H1 (cell line): Measurements from ENCODE around the gene ZNF512B. TPM values are rescaled to one million over a fixed set of nuclear protein-coding genes. Genes with fewer than 3 reads are reported as not detected.

ENCODE experiments used
- CTCF ChIA-PET: fragments of 300-600 bp; sonication (Branson Sonifier 250); formaldehyde crosslinking; loops from one replicate; lab custom pipeline; 2021; ENCODE audit not compliant: partially characterized antibody; lab: Charles Lee
- POLR2A ChIA-PET: fragments of 300-600 bp; sonication (Branson Sonifier 250); formaldehyde crosslinking; loops from one replicate; lab custom pipeline; 2021; ENCODE audit warnings: inconsistent platforms; ENCODE audit not compliant: partially characterized antibody; lab: Charles Lee
- DNase-seq, 2 experiments: peaks; one replicate each; pipeline versions ENCODE4 v3.0.0 to v3.0.0-alpha.2; 2010 to 2022; ENCODE audit warnings: low spot score in 2 of 2, low read depth in 1 of 2, mixed read lengths in 1 of 2
- FAIRE-seq: peaks from 2 replicates; lab custom pipeline; 2011; peaks lifted over from hg19 to GRCh38; lab: Jason Lieb, UNC
- H2AFZ ChIP-seq: 2 replicates; pipeline ENCODE4 v1.8.1; 2012; ENCODE audit warnings: low read length, inconsistent platforms
- H2AK5ac ChIP-seq: 2 replicates; pipeline ENCODE4 v1.6.1; 2013; ENCODE audit warnings: low read depth, low read length
- H2BK120ac ChIP-seq: replicated peaks from 2 replicates; pipeline ENCODE3; 2013; ENCODE audit warnings: low read depth, low read length, inconsistent platforms
- H2BK12ac ChIP-seq: 2 replicates; pipeline ENCODE4 v1.6.1; 2013; ENCODE audit warnings: low read depth, low read length
- H2BK15ac ChIP-seq: 2 replicates; pipeline ENCODE4 v1.6.1; 2013; ENCODE audit warnings: low read length
- H2BK20ac ChIP-seq: 2 replicates; pipeline ENCODE4 v1.6.1; 2013; ENCODE audit warnings: low read length
- H2BK5ac ChIP-seq: 2 replicates; pipeline ENCODE4 v1.6.1; 2013; ENCODE audit warnings: low read depth, low read length
- H3K14ac ChIP-seq: 2 replicates; pipeline ENCODE4 v1.6.1; 2013; ENCODE audit warnings: inconsistent platforms; ENCODE audit not compliant: insufficient read length
- H3K18ac ChIP-seq: 2 replicates; pipeline ENCODE4 v1.6.1; 2013; ENCODE audit warnings: low read length; ENCODE audit errors: extremely low read depth
- H3K23ac ChIP-seq: 2 replicates; pipeline ENCODE4 v1.6.1; 2013; ENCODE audit warnings: inconsistent platforms; ENCODE audit not compliant: insufficient read length
- H3K23me2 ChIP-seq: 2 replicates; pipeline ENCODE4 v1.6.1; 2013; ENCODE audit warnings: low read depth, low read length
- H3K27ac ChIP-seq: 2 replicates; pipeline ENCODE4 v1.6.1; 2011; ENCODE audit warnings: low read depth, low read length, inconsistent platforms
- H3K27me3 ChIP-seq, 4 experiments: replicated peaks in 1 of 4; 1 replicate in 1 of 4; 2 replicates in 3 of 4; pipeline versions ENCODE4 v1.6.1 to v1.8.1; 2011 to 2013; ENCODE audit warnings: low read length in 3 of 4, mild to moderate bottlenecking in 3 of 4, inconsistent platforms in 2 of 4, mixed read lengths in 2 of 4, moderate library complexity in 1 of 4; ENCODE audit not compliant: control insufficient read depth in 3 of 4, insufficient read depth in 3 of 4; ENCODE audit errors: extremely low read depth in 1 of 4
- H3K36me3 ChIP-seq, 4 experiments: 2 replicates each; pipeline versions ENCODE4 v1.6.1 to v1.8.1; 2011 to 2013; ENCODE audit warnings: mild to moderate bottlenecking in 4 of 4, low read length in 3 of 4, moderate library complexity in 2 of 4, control low read depth in 1 of 4, inconsistent platforms in 1 of 4; ENCODE audit not compliant: insufficient read depth in 4 of 4, control insufficient read depth in 2 of 4
- H3K4ac ChIP-seq: replicated peaks from 2 replicates; pipeline ENCODE3; 2013; ENCODE audit warnings: low read length, low read depth, mixed read lengths, inconsistent platforms; ENCODE audit not compliant: insufficient read length
- H3K4me1 ChIP-seq, 4 experiments: replicated peaks in 1 of 4; 1 replicate in 1 of 4; 2 replicates in 3 of 4; pipeline versions ENCODE4 v1.6.1 to v1.8.1; 2011 to 2013; ENCODE audit warnings: low read length in 3 of 4, inconsistent platforms in 2 of 4, mixed read lengths in 1 of 4; ENCODE audit not compliant: insufficient read depth in 4 of 4, control insufficient read depth in 3 of 4
- H3K4me2 ChIP-seq, 2 experiments: 2 replicates each; pipeline versions ENCODE4 v1.6.1 to v1.8.1; 2011 to 2013; ENCODE audit warnings: low read depth in 2 of 2, low read length in 2 of 2, control low read depth in 1 of 2, inconsistent platforms in 1 of 2, mild to moderate bottlenecking in 1 of 2; ENCODE audit not compliant: insufficient read depth in 1 of 2
- H3K4me3 ChIP-seq, 4 experiments: fragments of 200-600, 300-600 bp in 1 of 4; sonication (generic), shearing (Covaris generic), sonication (Bioruptor Twin) in 1 of 4; 2 replicates each; pipeline versions ENCODE4 v1.5.1 to v1.8.1; 2011 to 2016; ENCODE audit warnings: low read length in 4 of 4, low read depth in 3 of 4, control low read depth in 2 of 4, inconsistent platforms in 2 of 4, mild to moderate bottlenecking in 2 of 4, mixed read lengths in 1 of 4, moderate library complexity in 1 of 4; ENCODE audit not compliant: insufficient read depth in 2 of 4; ENCODE audit errors: extremely low read depth in 1 of 4
- H3K56ac ChIP-seq: replicated peaks from 2 replicates; pipeline ENCODE3; 2013; ENCODE audit warnings: low read depth, mild to moderate bottlenecking, mixed read lengths, low read length, inconsistent platforms; ENCODE audit not compliant: insufficient read length
- H3K79me1 ChIP-seq: 2 replicates; pipeline ENCODE4 v1.6.1; 2013; ENCODE audit warnings: low read depth, low read length, control low read depth
- H3K79me2 ChIP-seq, 2 experiments: 2 replicates each; pipeline versions ENCODE4 v1.6.1 to v1.8.1; 2012 to 2013; ENCODE audit warnings: low read length in 2 of 2, mild to moderate bottlenecking in 2 of 2, inconsistent platforms in 1 of 2; ENCODE audit not compliant: insufficient read depth in 2 of 2, control insufficient read depth in 1 of 2
- H3K9ac ChIP-seq, 4 experiments: replicated peaks in 1 of 4; 1 replicate in 1 of 4; 2 replicates in 3 of 4; pipeline versions ENCODE4 v1.6.1 to v1.8.1; 2011 to 2013; ENCODE audit warnings: low read depth in 3 of 4, low read length in 3 of 4, control low read depth in 2 of 4, mild to moderate bottlenecking in 2 of 4, moderate library complexity in 2 of 4, inconsistent platforms in 1 of 4; ENCODE audit errors: extremely low read depth in 1 of 4
- H3K9me3 ChIP-seq, 2 experiments: 2 replicates each; pipeline versions ENCODE4 v1.6.1 to v1.8.1; 2012 to 2013; ENCODE audit warnings: mild to moderate bottlenecking in 2 of 2, moderate library complexity in 2 of 2, control low read depth in 1 of 2, inconsistent platforms in 1 of 2, low read depth in 1 of 2, low read length in 1 of 2, mixed read lengths in 1 of 2; ENCODE audit not compliant: insufficient read depth in 2 of 2
- H4K20me1 ChIP-seq, 2 experiments: replicated peaks in 1 of 2; 2 replicates each; pipeline versions ENCODE3 to v1.8.1; 2011 to 2013; ENCODE audit warnings: inconsistent platforms in 2 of 2, low read length in 2 of 2, mild to moderate bottlenecking in 1 of 2; ENCODE audit not compliant: insufficient read depth in 2 of 2, control insufficient read depth in 1 of 2
- H4K5ac ChIP-seq: 2 replicates; pipeline ENCODE4 v1.6.1; 2013; ENCODE audit warnings: low read length, low read depth, mixed read lengths, inconsistent platforms; ENCODE audit not compliant: insufficient read length
- H4K8ac ChIP-seq: 2 replicates; pipeline ENCODE4 v1.8.0; 2013; ENCODE audit warnings: mild to moderate bottlenecking, moderate library complexity, low read length, inconsistent platforms; ENCODE audit not compliant: insufficient read depth; ENCODE audit errors: extremely low read depth
- H4K91ac ChIP-seq: replicated peaks from 2 replicates; pipeline ENCODE3; 2013; ENCODE audit warnings: low read length, mixed read lengths, inconsistent platforms; ENCODE audit not compliant: insufficient read length
- GTF2F1 ChIP-seq: IDR thresholded peaks from 2 replicates; pipeline ENCODE4 v1.6.1; 2012; ENCODE audit warnings: low read depth, low read length, improper control_type of control experiment, borderline replicate concordance
- SAP30 ChIP-seq: fragments of 300-600 bp; sonication (generic); IDR thresholded peaks from 2 replicates; pipeline ENCODE4 v1.7.1; 2012; ENCODE audit warnings: low read length, moderate library complexity, mild to moderate bottlenecking, inconsistent platforms; ENCODE audit not compliant: insufficient read depth, insufficient replicate concordance
- TBP ChIP-seq: IDR thresholded peaks from 2 replicates; pipeline ENCODE4 v1.6.1; 2011; ENCODE audit warnings: low read depth, low read length, improper control_type of control experiment
- WGBS, 2 experiments: shearing (Covaris generic) in 1 of 2; methylation state at CpG; one replicate each; pipeline versions ENCODE4 v1.1.6 to v1.1.7; 2013 to 2015; ENCODE audit warnings: low lambda C conversion rate in 2 of 2, mixed read lengths in 2 of 2, inconsistent platforms in 1 of 2, low coverage in 1 of 2, missing lambda C conversion rate in 1 of 2; ENCODE audit not compliant: insufficient replicate concordance in 2 of 2, insufficient coverage in 1 of 2, insufficient read length in 1 of 2; ENCODE audit errors: extremely low coverage in 1 of 2, missing lambda C conversion rate in 1 of 2; 5-methylcytosine and 5-hydroxymethylcytosine counted together
- polyA plus RNA-seq, 7 experiments: library from polyadenylated mRNA; depleted of rRNA in 3 of 7; stranded (reverse) in 5 of 7; unstranded in 2 of 7; fragments of >200 nt in 5 of 7; fragments of 200-250 nt in 2 of 7; gene quantifications; 1 replicate in 5 of 7; 2 replicates in 1 of 7; 4 replicates in 1 of 7; pipeline versions ENCODE4 v1.2.1 to v1.2.3, GENCODE V29; 2011 to 2013; ENCODE audit warnings: missing spikeins in 2 of 7, mixed read lengths in 2 of 7
- total RNA-seq: library from RNA; stranded (reverse); fragmentation: NEBNext Ultra II Directional; extraction: Animal tissue kit (Norgen Biotek cat#: 25700); gene quantifications from 2 replicates; pipeline ENCODE4 v1.2.1, GENCODE V29; 2021

ZNF512B gene
- total and polyA plus RNA-seq, 2 of the 8 experiments (the other 6 are each of a cell fraction or from before 2014, with no cell fraction given), result 7.3 to 26.6 TPM

- CTCF ChIA-PET, result interaction anchor here (6.2 kb wide), 1 partner anchor 8 kb away, joined by 57 read pairs; no protein-coding TSS in a partner anchor
- Histone ChIP-seq H3K27me3 (no peaks in the 10 kb centered on the region), H4K91ac (no peak overlapping the region), H2BK12ac (no peak overlapping the region), H3K56ac (no peak overlapping the region), H2AFZ (no peak overlapping the region), H2BK120ac (no peak overlapping the region), H3K18ac (no peak overlapping the region), H3K79me1 (no peaks in the 10 kb centered on the region; the same call in 1 of the 2 replicates), H2AK5ac (no peak overlapping the region), H2BK5ac (no peak overlapping the region), H3K36me3 (peaks cover 2 to 25% (median 13%) of the 10 kb centered on the region in 4 experiments; a peak in 6 of 8 replicates), H3K9ac (no peak overlapping the region), H3K79me2 (peaks cover 0 to 5% of the 10 kb centered on the region in 2 experiments; a peak in 1 of 4 replicates), H3K23me2 (no peaks in the 10 kb centered on the region), H4K5ac (no peak overlapping the region), H3K4me3 (no peak overlapping the region), H4K20me1 (peaks cover 4 to 7% of the 10 kb centered on the region in 2 experiments), H2BK20ac (no peak overlapping the region), H2BK15ac (no peak overlapping the region), H4K8ac (no peak overlapping the region), H3K23ac (no peak overlapping the region), H3K4me2 (no peak overlapping the region), H3K27ac (no peak overlapping the region), H3K9me3 (no peaks in the 10 kb centered on the region), H3K4me1 (no peaks in the 10 kb centered on the region), H3K4ac (no peak overlapping the region), H3K14ac (no peak overlapping the region)
- DNase-seq, result no peak
- no peak for FAIRE-seq
- POLR2A ChIA-PET, result no interaction called here
- 97% methylated on average over 8 of the region's 8 CpGs; no CpG with 5 or more reads in 1 of the 2 experiments for WGBS, 2 experiments
- TF ChIP-seq TBP (no peak), SAP30 (no peak), GTF2F1 (no peak)
Measured at GRCh38 chr20:63926298-63926697, 43.4 kb downstream of the ZNF512B start.
